Daoy (cell line): ENCODE results near the gene DUSP5. TPM values are rescaled to one million over a fixed set of nuclear protein-coding genes. Genes with fewer than 3 reads are reported as not detected.

Experiments
- DNase-seq: peaks from one replicate; pipeline ENCODE4 v3.0.0-alpha.2; 2015; ENCODE audit warnings: low read depth
- total RNA-seq: library from RNA; depleted of rRNA; stranded (reverse); fragments of >200 nt; shearing (Covaris generic); gene quantifications from 2 replicates; pipeline ENCODE4 v1.2.3, GENCODE V29; 2014

DUSP5 gene
- total RNA-seq, 1 experiment from 2014 or later: 9.1 TPM

DNA sequence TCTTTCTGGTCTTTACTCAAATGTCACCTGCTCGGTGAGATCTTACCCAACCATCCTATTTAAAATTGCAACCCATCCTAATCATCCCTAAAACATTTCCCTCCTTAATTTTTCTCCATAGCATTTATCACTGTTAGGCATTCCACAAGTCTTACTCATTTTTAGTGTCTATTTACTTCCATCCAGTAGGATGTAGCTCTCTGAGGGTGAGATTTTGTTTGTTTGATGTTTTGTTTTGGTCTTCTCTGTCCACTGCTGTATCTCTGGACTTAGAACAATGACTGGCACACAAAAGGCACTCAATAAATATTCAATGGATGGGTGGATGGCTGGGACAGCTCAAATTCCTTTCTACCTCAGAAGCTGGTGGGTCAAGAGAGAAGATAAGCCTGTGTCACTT, 15.8 kb upstream of the DUSP5 start:
- no peak for DNase-seq

DNA sequence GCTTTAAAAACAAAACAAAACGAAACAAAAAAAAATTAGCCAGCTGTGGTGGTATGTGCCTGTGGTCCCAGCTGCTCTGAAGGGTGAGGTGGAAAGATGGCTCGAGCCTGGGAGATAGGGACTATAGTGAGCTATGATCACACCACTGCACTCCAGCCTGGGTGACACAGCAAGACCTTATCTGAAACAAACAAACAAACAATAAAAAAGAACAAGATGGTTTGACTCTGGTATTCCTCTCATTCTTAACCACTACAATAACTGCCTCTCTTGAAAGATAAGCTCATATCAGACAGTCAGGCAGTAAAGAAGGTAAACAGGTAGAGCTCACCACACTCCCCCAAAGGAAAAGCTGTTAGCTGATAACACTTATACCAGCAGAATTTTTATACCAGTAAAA, 14.1 kb upstream of the DUSP5 start:
- DNase-seq: no peak

DNA sequence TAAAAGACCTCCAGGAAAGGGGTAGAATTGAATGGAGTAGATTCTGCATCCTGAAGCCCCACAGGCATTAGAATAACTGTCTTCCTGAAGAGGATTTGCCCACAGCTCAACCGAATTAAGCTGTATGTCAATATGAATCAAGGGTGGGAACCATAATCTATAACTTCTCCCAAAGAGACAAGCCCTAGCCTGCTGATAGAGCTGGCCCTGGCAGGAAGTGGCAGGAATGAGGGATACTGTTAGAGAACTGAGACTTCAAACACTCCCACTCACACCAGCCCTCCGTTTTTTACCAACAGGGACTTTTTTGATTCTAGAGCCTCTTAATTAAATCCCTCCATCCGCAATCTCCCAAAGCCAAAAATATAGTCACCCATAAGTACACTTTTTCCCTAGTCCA, 12.2 kb upstream of the DUSP5 start:
- DNase-seq: no peak

DNA sequence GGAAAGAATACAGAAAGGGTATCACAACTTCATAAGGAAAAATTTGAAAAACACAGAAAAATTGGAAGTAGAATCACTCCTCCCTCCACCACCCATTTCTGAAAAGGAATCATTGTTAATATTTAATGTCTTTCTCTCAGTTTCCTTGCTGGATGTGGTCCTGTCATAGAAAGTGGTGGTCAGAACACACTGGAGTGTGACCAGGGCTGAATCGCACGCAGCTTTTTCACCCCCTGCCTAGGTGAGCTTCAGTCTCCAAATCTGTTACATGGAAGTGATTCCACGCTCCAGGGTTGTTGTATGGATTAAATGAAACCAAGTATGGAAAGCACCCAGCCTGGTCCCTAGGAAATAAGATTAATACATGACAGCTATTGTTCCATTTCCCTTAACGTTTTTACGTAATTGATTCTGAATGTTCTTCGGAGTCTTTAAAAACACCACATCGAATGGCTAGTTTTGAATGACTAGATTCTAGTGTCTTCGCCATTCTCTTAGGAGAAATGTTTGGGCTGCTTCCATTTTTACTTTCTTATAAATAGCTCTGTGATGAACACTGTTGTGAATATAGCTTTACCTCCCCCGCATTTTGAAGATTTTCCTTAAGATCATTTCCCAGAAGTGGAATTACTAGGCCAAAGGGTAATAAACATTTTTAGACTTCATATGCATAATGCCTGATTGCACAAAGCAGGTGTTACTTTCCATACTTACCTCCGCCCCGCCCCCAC, 10.9 kb upstream of the DUSP5 start:
- DNase-seq: no peak

DNA sequence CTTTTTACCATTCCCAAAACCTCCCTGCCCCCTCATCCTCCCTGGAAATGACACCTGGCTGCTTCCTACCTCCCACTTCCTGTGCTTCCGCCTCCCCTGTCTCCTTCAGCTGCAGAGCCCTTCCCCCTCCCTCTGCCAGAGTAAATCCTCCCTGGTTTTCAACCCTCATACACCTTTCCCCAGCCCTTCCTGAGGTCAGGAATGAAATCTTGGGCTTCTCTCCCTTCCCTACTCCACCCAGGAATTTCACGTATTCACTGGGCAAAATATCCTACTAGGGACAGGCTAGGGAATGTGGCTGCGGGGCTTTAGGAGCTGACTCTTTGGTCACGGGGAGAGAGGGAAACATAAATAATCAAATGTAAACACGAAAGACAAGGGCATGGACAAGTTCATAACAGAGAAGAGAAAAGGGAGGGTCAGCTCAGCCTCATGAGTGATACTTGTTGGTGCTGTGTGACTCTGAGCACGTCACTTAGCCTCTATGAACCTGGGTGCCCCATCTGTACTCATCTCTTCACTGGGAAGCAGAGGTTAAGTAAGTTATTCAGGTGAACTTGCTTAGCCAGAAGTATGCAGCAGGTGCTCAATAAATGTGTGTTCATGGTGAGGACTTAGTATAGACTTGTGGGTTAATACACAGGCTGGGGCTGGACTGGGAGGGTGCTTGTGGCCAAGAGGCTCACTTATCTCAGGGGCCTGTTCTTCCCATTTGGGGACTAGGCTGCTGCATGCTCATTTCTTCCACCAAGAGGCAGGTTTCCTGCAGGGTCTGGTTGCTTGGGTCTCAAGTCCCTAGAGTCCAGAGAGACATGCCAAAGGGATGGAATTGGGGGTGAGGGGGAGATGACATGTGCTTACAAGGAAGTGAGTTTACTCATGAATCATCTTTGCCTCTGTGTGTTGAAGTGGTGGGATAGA, 10.0 kb upstream of the DUSP5 start:
- DNase-seq: peak; percentile 39

DNA sequence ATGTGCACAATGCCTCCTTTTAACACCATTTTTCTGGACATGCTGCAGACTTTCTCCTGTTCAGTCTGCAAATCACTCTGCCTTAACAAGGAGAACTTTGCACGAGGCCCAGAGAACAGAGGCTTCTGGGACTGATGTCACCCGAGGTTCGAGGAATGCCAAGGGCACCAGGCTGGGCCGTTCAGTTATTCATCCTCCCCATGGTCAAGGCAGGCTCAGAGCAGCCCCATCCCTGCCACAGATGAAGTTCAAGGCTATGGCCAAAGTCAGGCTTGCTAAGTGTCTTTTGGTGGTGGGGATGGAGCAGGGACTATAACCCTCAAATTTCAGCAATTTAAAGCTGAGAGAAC, 9.4 kb upstream of the DUSP5 start:
- DNase-seq: no peak

DNA sequence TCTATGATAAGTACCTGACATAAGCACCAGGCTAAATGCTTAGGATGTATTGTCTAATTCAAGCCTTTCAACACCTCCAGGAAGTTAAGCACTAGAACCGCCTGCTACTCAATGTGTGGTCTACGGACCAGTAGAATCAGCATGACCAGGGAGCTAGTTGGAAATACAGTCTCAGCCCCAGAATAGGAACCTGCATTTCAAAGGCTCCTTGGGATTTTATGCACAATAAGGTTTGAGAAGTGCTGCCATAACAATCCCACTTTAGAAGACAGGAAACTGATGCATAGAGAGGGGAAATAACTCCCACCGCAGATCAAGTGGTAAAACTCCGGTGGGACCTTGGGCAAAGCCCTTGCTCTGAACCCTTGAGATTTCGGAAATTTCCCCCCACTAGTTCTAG, 8.8 kb upstream of the DUSP5 start:
- DNase-seq: no peak

DNA sequence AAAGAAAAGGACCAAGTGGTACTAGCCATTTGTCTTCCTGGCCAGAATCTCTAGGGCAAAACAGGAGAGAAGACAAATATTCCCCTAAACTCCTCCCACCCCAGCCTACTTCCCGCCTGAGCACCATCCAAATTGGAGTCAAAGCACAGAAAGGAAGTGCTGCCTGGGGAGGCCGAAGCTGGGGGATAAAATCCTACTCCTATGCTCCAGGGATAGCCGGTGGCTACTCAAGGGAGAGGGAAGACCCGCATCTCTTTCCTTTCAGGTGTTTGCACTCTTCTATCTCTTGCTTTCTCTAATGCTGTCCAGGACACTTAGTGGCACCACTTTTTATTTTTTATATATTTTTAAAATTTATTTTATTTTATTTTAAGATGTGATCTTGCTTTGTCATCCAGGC, 7.1 kb upstream of the DUSP5 start:
- DNase-seq: no peak

DNA sequence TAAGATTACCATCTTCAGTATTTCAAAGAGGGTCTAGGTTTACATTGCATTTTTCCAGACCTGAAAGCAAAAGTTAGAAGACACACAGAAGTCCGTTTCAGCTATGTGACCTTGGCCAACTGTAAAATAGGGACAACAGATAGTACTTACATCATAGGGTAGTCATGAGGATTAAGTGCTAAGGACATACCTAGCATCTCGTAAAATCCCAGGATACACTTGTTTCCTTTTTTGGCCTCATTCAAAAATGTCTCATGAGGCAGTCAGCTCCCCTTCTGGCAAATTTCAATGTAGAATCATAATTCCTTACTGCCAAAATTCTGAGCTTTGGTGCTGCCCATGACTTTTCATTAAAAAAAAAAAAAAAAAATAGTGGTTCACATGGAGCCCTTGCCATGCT, 6.4 kb upstream of the DUSP5 start:
- DNase-seq: no peak

DNA sequence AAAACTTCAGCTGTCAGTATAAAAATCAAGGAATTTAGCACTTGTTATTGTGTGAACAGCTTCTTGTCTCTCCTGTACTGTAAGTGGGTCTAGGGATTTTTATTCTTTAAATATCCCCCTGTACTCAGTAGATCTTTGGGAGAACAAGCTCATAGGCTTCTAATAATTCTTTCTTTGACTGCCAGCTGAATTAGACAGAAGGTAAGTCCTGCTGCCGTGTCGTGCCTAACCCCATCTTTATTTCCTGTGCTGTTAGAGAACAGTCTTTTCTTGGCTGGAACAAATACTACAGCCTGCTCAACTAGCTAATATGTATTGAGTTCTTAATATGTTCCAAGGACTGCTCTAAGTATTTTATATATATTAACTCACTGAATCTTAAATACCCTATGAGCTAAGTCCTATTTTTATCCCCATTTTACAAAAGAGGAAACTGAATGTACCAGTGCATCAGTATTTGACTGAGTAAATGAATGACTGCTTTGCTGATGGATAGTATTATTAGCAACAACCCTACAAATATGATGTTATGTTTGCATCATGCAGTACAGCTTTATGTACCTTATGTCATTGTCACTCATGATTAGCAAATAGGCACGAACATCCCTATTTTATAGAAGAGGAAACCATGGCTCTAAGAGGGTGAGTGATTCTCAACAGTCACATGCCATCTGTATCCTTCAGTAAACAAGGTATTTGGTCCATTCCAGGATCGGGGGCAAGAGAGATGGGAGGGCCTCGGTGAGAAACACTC, 5.5 kb upstream of the DUSP5 start:
- no peak for DNase-seq

DNA sequence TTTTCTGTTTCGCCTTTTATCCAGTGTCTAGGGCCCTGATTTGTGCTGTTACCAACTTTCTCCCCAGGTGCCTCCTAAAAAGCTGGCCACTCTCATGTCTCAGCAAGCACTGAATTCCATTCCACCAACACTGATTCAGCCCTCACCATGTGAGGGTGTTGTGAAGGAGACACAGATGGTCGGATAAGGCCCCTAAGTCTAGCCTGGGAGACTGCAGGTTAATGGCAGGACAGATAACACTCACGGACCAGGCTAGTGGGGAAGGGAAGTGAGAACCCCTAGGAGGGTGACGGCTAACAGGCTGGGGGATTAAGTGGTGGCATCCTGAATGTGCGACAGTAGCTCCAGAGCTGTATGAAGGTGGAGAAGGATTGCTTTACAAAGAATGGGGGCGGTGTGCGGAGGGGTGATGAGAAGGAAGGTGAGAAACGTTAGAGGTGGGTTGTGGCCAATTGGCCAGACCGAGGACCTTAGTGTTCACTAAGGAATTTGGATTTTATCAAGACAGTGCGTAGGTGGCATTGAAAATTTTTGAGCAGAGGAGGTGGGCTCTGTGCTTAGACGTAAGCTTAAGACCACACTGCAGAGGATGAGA, 3.8 kb upstream of the DUSP5 start:
- no peak for DNase-seq

DNA sequence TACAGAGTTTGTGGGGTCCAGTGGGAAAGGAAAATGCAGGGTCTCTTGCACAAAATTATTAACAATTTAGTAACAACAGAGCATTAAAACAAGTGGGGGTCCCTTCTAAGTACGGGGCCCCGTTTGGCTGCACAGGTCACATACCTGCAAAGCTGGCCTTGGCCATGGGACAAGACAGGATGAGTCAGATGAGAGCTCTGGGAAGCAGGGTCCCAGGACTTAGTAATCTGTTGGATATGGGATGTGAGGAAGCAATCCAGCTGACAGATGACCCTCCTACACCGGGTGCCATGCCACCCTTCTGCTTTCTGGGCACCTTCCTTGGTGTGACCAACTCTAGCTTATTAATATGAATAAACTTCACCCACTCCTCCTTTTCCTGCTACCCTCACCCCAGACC, 3.2 kb upstream of the DUSP5 start:
- no peak for DNase-seq

DNA sequence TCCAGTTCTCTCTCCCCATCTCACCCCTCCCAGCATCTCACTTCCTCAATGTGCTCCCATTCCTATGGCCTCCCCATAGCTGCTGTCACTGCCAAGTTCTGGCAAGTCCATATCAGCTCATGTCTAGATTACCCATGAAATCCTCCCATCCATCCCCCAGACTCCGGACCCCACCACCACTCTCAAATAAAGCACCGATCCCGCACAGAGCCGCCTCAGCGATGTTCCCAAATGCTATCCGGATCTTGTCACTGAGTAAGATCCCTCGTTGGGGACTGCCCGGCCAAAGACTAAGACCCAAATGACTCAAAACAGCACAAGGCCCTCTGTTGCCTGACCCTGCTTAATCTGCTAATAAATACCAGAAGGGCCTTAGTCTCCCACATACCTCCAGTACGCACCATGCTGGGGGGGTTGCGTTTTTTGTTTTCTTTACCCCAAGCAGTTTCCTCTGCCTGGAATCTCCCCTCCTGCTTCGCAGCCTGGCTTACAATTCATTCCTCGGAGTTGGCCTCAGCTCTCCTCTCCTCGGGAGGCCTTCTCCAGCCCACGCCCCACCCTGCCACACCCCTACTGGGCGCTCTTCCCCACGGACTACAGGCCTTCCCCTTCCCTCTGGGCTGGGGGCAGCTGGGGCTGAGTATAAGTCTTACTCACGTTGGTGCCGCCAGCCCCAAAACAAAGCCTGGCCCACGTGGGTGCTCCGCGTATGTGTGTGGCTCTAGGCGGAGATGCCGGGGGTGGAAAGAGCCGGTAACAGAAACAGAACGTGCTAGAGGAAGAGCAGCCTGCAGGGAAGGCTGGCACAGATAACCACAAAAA, 1.8 kb upstream of the DUSP5 start:
- DNase-seq: peak; percentile 77

DNA sequence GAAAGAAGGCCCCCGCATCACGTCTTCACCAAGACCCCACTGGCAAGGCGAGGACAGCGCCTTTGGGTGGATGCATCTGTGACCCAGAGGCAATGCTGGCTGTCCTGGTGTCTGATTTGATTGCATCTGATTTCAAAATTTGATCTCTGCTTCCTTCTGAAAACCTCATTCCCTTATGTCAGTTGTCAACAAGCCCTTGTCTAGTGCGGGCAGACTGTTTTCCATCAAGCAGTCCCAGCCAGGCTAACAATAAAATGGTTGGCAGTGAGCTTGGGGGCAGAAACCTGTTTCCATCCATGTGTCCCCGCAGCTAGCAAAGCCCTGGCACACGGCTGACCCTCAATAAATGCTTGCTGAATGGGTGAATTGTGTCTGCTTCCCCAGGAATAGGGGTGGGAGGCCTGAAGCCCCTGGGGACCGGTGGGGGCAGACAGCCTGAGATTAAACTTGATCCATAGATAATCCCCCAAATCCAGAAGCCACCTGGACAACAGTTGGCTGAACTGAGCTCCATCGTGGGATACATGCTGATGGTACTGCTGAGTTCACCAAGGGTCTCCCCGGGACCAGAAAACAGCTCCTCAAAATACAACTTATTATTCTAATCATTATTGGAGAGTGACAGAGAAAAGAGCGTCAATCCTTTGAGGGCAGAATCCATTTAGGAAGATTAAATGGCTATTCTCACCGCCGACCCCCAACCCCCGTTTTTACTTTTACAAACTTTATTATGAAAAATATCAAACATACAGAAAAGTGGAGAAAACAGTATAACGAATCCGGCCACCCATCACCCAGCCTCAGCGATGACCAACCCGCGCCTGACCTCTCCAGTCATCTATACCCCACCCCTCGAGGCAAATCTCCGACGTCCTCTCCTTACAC, 912 bp upstream of the DUSP5 start:
- DNase-seq: peak; percentile 16

DNA sequence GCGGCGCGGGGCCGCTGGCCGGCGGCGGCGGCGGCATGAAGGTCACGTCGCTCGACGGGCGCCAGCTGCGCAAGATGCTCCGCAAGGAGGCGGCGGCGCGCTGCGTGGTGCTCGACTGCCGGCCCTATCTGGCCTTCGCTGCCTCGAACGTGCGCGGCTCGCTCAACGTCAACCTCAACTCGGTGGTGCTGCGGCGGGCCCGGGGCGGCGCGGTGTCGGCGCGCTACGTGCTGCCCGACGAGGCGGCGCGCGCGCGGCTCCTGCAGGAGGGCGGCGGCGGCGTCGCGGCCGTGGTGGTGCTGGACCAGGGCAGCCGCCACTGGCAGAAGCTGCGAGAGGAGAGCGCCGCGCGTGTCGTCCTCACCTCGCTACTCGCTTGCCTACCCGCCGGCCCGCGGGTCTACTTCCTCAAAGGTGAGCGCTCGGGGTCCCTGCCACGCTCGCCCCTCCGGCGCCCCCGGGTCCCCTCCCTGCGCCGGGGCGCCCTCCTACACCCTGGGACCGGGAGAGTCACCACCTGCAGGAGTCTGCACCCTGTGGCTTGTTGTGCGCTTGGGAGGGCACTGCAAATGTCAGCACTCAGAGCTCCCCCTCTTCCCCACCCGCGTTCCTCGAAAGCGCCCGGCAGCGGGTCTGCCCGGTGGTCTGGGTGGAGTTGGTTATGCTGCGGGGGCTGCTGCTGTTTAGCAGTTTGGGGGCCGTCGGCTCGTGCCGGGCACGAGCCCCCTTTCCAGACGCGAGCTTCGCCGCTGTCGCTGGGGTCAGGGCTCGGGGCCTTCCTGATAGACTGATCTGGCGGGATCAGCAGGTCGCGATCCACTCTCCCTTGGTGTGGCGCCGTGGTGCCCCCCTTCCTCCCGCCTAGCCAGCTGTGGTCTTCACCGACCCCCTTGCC, 627 bp downstream of the DUSP5 start:
- DNase-seq: peak; percentile 57

DNA sequence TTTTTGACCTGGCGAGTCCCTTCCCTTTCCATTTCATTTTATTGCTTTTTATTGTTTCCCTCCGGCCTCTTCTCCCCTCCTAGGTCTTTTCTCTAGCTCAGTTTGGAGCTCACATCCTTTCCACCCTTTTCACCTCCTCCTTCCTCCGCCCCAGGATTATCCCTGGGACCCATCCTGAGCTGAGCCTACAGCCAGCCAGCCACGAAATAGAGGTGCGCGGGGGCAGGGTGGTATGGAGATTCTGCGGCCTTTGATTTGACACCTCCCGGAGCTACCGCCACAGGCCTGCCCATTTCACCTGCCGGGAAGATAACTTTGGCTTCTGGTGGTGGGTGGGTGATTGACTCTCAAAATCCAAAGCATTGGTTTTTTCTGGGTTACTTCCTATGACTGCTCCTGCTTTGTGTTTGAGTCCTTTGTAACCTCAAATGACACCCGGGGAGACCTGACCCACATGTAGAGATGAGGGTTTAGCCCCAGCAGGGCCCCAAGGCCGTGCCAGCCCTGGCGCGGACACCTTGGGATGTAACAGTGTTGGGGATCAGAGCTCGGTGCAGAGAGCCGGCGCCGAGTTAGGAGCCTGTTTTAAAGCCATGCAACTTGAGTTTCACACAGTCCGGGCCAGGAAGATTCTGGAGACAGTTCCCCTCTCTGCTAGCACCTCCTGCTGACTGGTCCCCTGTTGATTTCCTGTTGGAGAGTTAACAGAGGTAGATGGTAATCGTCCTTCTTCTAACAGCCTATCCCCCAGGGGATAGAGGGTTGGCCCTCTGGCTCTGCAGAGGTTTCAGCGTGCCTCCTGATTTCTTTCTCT, 1.5 kb downstream of the DUSP5 start:
- peak; percentile 71 for DNase-seq

DNA sequence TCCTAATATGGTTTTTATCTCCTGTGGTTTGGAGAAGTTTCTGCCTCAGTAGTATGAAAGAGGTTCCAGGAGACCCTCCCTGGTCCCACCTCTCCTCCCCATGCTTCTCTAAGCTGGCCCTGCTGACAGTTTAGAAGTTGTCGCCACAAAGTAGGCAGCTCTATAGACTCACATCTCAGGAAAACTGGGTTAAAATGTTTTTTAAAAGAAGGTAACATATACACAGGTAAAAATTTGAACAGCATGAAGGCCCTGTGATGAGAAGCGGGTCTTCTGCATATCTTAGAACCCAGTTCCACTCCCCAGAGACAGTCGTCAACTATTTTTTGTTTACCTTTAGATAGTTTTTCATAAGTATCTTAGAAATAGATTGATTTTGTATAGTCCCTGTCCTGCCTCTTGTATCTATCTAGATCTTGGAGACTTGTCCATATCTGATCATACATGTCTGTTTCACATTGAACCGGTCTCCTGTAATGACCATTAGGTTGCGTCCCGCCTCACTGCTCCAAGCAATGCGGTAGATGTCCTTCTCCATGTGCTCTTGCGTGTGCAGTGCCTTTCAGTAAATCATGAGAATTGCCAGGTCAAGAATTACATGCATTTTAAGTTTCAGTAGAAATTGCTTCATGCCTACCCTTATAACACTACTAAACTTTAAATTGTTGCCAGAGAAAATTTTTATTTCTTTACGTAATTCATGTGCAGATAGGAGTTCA, 2.2 kb downstream of the DUSP5 start:
- no peak for DNase-seq

DNA sequence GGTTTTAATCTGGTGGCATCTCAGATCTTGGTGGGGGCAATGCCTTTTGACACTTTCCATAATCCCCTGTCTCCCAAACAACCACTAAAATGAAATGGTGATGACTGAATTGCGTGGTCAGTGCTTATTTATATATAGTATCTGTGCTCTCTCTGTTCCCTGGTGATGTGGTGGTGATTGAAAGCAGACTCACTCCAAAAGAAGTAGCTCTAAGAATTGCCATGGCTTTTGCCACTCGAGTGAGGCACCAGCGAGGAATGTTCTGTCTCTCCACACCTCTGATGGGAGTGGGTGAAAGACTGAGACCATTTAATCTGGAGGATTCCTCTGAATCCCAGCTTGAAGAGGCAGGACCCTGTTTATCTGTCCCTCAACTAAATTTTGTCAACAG, 2.8 kb downstream of the DUSP5 start:
- peak; percentile 71 for DNase-seq
